ENCODE data around the gene KLHL29.

DNA sequence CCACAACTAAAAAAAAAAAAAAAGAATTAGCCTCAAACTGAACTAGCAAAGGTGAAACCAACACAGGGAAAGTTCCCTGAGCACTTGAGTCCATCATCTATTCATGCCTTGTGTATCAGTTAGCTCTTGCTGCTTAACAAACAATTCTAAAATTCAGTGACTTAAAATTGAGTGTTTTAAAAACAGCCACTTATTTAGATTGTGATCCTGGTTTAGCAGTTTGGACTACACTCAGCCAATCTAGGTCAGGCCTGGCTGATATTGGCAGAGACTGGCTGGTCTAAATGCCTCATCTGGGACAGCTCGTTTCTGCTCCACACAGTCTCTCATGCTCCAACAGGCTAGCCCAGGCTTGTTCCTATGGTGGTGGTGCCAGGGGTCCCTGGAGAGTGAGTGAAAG is 294.1 kb downstream of the KLHL29 start:
- TF ChIP-seq, protein P1, sequence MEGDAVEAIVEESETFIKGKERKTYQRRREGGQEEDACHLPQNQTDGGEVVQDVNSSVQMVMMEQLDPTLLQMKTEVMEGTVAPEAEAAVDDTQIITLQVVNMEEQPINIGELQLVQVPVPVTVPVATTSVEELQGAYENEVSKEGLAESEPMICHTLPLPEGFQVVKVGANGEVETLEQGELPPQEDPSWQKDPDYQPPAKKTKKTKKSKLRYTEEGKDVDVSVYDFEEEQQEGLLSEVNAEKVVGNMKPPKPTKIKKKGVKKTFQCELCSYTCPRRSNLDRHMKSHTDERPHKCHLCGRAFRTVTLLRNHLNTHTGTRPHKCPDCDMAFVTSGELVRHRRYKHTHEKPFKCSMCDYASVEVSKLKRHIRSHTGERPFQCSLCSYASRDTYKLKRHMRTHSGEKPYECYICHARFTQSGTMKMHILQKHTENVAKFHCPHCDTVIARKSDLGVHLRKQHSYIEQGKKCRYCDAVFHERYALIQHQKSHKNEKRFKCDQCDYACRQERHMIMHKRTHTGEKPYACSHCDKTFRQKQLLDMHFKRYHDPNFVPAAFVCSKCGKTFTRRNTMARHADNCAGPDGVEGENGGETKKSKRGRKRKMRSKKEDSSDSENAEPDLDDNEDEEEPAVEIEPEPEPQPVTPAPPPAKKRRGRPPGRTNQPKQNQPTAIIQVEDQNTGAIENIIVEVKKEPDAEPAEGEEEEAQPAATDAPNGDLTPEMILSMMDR (conservative IDR thresholded peaks at IDR 0.05; ENCODE audit: low read depth, low read length), result no peak
- no peak for TF ChIP-seq EZH2 (IDR thresholded peaks at IDR 0.05; ENCODE audit: borderline replicate concordance, low read depth, low read length, poor library complexity, severe bottlenecking)
